HG03460 (cell line): ENCODE measurements around the gene COMMD1.
"Not testable (repeated sequence)": the region's sequence is repeated elsewhere in the genome, so short reads cannot be mapped to it uniquely, and the experiment has no call there.

Experiments
- ATAC-seq: cut with Tn5 transposase; IDR thresholded peaks from one replicate; pipeline ENCODE4 v1.9.1; 2021; ENCODE audit not compliant: unreplicated experiment

COMMD1 gene

GRCh38 chr2:61962095-61962984 lies 56.9 kb downstream of the COMMD1 start:
- no peak for ATAC-seq

GRCh38 chr2:61966087-61966727 lies 60.7 kb downstream of the COMMD1 start:
- no peak for ATAC-seq

DNA sequence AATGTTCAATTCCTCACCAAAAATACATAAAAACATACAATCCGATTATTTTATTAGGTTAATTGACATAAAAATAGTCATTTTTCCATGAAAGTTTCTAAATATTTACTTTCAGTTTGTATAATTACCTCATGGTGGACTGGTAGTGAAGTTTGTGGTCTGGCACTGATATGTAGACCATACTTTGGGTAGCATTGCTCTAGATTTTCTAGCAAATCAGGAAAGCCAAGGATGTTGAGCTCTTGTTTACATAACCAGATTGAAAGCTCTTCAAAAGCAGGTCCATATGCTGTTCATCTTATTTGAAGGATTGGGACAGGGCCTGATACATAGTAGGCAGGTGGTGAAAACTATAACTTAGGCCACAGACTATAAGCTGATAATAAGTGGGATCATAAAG lies 61.8 kb downstream of the COMMD1 start:
- ATAC-seq: no peak

DNA sequence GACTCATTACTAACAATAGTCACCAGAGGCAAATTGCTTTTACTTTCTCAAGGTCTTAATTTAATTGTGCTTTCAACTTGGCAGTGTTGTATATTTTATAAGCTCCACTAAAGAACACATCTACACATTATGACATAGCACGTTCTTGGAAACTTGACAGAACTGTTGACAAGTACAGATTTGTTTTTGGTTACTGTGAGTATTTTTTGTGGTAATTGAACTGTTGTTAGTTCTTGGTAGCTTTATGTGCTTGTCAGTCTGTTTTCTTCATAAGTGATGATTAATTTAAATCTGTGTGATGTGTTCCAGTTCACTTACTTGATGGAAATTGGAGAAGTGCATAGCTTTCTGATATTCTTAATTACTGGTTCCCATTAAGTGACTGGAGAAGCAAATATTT lies 63.9 kb downstream of the COMMD1 start:
- ATAC-seq: no peak

DNA sequence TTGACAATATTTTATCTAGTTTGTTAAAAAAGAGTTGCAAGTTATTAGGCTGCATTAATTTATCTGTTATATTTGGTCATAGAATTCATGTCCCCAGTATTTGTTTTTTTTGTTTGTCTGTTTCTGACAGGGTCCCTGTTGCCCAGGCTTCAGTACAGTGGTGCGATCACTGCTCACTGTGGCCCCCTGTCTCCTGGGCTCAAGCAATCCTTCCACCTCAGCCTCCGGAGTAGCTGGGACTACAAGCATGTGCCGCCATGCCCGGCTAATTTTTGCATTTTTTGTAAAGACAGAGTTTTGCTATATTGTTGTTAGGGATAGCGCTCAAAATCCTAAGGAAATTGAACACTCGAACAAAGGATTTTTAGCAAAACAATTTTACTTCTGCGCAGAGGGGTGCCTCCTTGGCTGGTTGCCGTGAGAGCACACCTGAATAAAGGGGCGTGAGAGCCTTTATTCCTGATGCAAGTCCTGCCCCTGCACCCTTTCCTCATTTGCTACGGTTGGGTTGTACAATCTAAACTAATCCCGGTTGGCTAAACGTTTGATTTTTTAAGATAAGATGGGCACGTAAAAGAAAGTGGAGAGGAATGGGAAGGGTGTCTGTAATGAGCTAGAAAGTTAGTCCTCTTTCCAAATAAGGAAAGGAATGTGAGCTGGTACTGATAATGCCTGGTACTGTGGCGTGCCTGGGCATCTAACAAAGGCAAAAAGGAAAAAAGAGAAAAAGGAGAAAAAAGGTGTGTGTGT lies 65.5 kb downstream of the COMMD1 start:
- ATAC-seq: no peak

DNA sequence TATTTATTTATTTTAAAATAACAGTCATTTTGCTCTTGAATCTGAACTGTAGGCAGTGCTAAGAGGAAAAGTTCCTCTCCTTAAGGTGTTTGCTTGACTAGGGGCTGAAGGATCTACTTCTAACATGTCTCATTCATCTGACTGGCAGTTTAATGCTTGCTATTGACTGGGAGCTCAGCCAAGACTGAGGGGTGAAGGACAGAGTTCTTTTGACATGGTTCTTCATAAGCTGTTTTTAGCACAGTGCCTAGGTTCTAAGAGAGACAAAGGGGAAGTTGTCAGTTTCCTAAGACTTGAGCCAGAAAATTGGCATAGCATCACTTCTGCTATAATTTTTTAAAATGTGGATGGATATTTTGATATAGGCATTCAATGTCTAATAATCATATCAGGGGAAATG lies 73.0 kb downstream of the COMMD1 start:
- ATAC-seq: no peak

- no peak for ATAC-seq
Observed at GRCh38 chr2:61980758-61981157, 75.3 kb downstream of the COMMD1 start.

- ATAC-seq: no peak
Observed at GRCh38 chr2:61984682-61985081, 79.2 kb downstream of the COMMD1 start.

- ATAC-seq: no peak
Observed at GRCh38 chr2:61988462-61989366, 83.2 kb downstream of the COMMD1 start.

DNA sequence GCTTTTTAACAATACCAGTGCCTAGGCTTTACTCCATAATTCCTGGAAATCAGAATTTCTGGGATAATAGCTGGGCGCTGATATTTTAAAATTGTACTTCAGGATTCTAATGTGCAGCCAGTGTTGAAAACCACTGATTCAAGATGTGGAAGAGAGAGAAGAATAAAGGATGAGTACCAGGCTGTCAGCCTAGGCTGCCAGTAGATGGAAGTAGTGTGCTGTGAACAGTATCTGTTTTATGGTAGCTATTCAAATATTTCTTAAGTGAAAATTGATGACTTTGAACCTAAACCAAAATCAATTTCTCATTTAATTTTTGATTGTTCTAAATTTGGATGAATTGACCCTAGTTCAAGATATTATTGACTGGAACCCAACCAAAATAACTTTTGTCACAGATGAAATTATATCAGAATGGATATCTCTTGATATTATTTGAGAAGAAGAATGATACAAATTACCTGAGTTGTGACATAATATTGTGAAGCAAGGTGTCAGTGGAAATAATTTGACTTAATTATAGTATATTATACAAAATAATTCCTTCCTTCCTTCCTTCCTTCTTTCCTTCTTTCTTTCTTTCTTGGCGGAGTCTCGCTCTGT lies 88.0 kb downstream of the COMMD1 start:
- ATAC-seq: no peak

DNA sequence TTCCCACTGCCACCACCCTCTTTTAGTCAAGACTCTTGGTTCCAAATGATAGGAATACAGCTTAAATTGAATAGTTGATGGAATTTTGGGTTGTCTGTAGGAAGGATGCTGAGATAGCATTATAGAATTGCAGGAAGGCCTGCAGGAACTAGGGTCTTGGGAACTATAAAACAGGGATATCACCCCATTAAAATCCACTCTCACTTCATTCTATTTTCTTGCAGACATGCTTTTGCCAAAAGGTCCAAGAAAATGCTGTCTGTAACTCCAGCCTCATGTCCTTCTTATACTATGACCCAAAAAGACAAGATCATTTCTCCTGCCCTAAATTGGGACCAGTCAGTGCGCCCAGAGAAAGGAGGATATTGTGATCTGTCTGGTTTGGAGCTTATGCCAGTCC lies 89.1 kb downstream of the COMMD1 start:
- ATAC-seq: no peak

GRCh38 chr2:61995065-61995464 lies 89.6 kb downstream of the COMMD1 start:
- ATAC-seq: no peak

GRCh38 chr2:61995515-61995914 lies 90.0 kb downstream of the COMMD1 start:
- peak; percentile 76 for ATAC-seq

DNA sequence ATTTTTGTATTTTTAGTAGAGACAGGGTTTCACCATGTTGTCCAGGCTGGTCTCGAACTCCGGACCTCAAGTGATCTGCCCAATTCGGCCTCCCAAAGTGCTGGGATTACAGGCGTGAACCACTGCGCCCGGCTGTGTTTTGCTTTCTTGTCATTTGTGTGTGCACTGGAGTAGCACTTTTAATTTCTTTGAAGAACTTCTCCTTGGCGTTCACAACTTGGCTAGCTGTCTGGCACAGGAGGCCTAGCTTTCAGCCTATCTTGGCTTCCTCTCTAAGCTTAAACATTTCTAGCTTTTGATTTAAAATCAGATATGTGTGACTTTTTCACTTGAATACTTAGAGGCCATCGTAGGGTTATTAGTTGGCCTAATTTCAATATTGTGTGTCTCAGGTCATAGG lies 93.0 kb downstream of the COMMD1 start:
- ATAC-seq: no peak

- no peak for ATAC-seq
Observed at GRCh38 chr2:62000538-62000937, 95.1 kb downstream of the COMMD1 start.

DNA sequence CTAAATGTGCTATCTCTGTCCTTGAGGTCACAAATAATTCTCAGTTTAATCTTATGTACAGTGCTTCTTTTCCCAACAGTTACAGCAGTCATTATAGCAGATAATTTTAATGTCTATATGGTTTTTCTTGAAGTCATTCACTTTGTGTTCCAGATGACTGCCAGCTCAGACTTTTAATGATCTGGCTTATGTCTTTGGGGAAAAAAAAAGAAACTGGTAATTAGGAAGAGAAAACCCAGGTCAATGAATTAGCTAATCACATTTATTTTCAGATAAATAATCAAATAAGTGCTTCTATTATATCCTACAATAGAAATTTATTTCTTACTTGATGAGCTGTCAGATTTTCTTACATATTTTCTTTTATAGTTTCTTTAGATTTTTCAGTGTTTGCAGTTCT lies 96.0 kb downstream of the COMMD1 start:
- no peak for ATAC-seq

GRCh38 chr2:62004428-62004827 lies 99.0 kb downstream of the COMMD1 start:
- ATAC-seq: not testable (repeated sequence)

GRCh38 chr2:62007555-62007954 lies 102.1 kb downstream of the COMMD1 start:
- ATAC-seq: no peak

DNA sequence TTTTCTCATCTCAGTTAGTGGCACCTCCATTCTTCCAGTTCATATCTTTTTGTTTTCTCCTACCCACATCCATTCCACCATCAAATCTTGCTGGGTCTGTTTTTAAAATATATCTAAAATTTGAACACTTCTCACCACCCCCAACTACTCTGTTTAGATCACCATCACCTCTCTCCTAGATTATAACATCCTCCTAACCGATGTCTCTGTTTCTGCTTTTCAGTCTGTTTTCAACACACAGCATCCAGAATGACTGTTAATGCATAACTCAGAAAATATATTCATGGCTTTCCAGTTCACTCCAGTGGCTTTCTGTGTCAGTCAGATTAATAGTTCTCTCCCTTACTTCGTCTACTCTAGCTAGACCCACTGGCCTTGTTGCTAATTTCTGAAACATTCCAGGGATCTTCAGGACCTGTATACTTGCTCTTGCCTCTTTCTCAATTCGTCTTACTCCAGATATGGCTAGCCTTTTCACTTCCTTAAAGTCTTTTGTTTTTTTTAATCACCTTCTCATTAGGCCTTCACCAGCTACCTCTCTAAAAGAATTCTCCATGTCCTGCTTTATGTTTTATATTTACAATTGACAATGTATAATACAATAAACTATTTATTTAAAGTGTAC lies 105.3 kb downstream of the COMMD1 start:
- no peak for ATAC-seq

DNA sequence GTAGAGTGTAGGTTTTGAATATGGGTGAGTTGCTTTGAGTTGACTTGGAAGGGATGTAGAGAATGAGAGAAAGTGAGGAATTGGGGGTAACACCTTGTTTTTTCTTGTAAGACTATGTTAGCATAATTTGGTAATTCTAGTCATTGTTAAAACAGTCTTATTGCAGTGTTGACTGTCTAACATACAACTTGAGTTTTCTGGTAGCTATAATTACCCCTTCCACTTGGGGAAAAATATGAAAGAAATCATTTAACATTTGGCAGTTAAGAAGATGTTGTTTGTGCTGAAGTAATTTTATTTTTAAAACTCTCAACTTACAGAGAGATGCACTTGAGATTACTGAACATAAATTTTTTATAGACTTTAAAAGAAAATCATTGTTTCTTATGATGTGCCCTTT lies 108.2 kb downstream of the COMMD1 start:
- ATAC-seq: no peak
